HepG2 (cell line): Measurements from ENCODE around the gene WDR18. TPM values are rescaled to one million over a fixed set of nuclear protein-coding genes. Genes with fewer than 3 reads are reported as not detected.

Experiments
- ATAC-seq: fragments of 200-7000 bp; cut with Tn5 transposase; 3 replicates; pipeline ENCODE4 v1.9.1; 2020; ENCODE audit warnings: mild to moderate bottlenecking, moderate library complexity
- BruUV-seq: library from RNA; stranded (reverse); fragments of 400-500 nt; replicated peaks from 2 replicates; lab custom pipeline; 2021; lab: Mats Ljungman, UMichigan
- CTCF ChIA-PET: fragments of 300-600 bp; formaldehyde crosslinking; extraction: SDS; loops from one replicate; lab custom pipeline; 2021; ENCODE audit warnings: low total read pairs, inconsistent platforms, low intra/inter-chr PET ratio; lab: Yijun Ruan, JAX
- POLR2A ChIA-PET: fragments of 350-600 bp; sonication (Branson Sonifier 250); formaldehyde crosslinking; loops from one replicate; lab custom pipeline; 2020; ENCODE audit warnings: antibody characterized with exemption, inconsistent platforms; lab: Yijun Ruan, JAX
- DNase-seq: peaks from one replicate; pipeline ENCODE4 v3.0.0-alpha.2; 2015; ENCODE audit warnings: low spot score
- FAIRE-seq: peaks from 3 replicates; lab custom pipeline; 2011; peaks lifted over from hg19 to GRCh38; lab: Jason Lieb, UNC
- H2AFZ ChIP-seq: one replicate; pipeline ENCODE4 v1.6.1; 2011; ENCODE audit warnings: low read length, inconsistent platforms
- H3K27ac ChIP-seq: fragments of 300-600 bp; 3 replicates; pipeline ENCODE4 v1.8.0; 2011; ENCODE audit warnings: mixed run types, mild to moderate bottlenecking, mixed read lengths, low read length, inconsistent platforms; ENCODE audit not compliant: insufficient read depth; ENCODE audit errors: extremely low read length
- H3K27me3 ChIP-seq, 2 experiments: fragments of 200-600 bp in 1 of 2; 2 replicates in 1 of 2; 3 replicates in 1 of 2; pipeline versions ENCODE4 v1.6.0 to v1.8.0; 2011; ENCODE audit warnings: low read length in 2 of 2, mild to moderate bottlenecking in 2 of 2, moderate library complexity in 2 of 2, inconsistent platforms in 1 of 2; ENCODE audit not compliant: insufficient read depth in 2 of 2, control insufficient read depth in 1 of 2
- H3K36me3 ChIP-seq, 2 experiments: fragments of 200-600 bp in 1 of 2; replicated peaks in 1 of 2; 2 replicates in 1 of 2; 3 replicates in 1 of 2; pipeline versions ENCODE4 v1.5.1 to v1.8.0; 2011; ENCODE audit warnings: low read length in 2 of 2, inconsistent platforms in 1 of 2; ENCODE audit not compliant: insufficient read depth in 2 of 2, control insufficient read depth in 1 of 2
- H3K4me1 ChIP-seq: 2 replicates; pipeline ENCODE4 v1.5.1; 2012; ENCODE audit warnings: low read length, inconsistent platforms; ENCODE audit not compliant: insufficient read depth
- H3K4me2 ChIP-seq: 2 replicates; pipeline ENCODE4 v1.6.0; 2011; ENCODE audit warnings: low read depth, low read length, inconsistent platforms
- H3K4me3 ChIP-seq, 3 experiments: fragments of 200-600 bp in 1 of 3; sonication (generic), shearing (Covaris generic) in 1 of 3; replicated peaks in 1 of 3; 2 replicates each; pipeline ENCODE4 v1.5.1; 2011 to 2016; ENCODE audit warnings: low read length in 3 of 3, inconsistent platforms in 2 of 3, low read depth in 2 of 3, mild to moderate bottlenecking in 2 of 3, control low read depth in 1 of 3, mixed read lengths in 1 of 3; ENCODE audit not compliant: insufficient read depth in 1 of 3
- H3K79me2 ChIP-seq: one replicate; pipeline ENCODE4 v1.6.1; 2011; ENCODE audit warnings: low read length, inconsistent platforms; ENCODE audit not compliant: insufficient read depth
- H3K9ac ChIP-seq: 2 replicates; pipeline ENCODE4 v1.6.0; 2011; ENCODE audit warnings: mild to moderate bottlenecking, low read depth, low read length, inconsistent platforms; ENCODE audit not compliant: insufficient read depth
- H3K9me3 ChIP-seq: 2 replicates; pipeline ENCODE4 v1.5.1; 2012; ENCODE audit warnings: mild to moderate bottlenecking, low read length
- H4K20me1 ChIP-seq: 2 replicates; pipeline ENCODE4 v1.6.0; 2011; ENCODE audit warnings: inconsistent platforms, mild to moderate bottlenecking, low read length, moderate library complexity; ENCODE audit not compliant: insufficient read depth
- AGO2 ChIP-seq: fragments of 200-400 bp; formaldehyde crosslinking; optimal IDR thresholded peaks from 2 replicates; pipeline ENCODE3; 2017; ENCODE audit warnings: mild to moderate bottlenecking, low read depth, low read length, moderate library complexity
- ARID3A ChIP-seq: IDR thresholded peaks from 2 replicates; pipeline ENCODE4 v1.6.1; 2012; ENCODE audit warnings: low read depth, low read length, improper control_type of control experiment
- CTCF ChIP-seq: sonication (generic); formaldehyde crosslinking; IDR thresholded peaks from 2 replicates; pipeline ENCODE4 v1.5.0; 2020; ENCODE audit warnings: mild to moderate bottlenecking, missing genetic modification reagents, moderate library complexity
- MED1 ChIP-seq: sonication (generic); formaldehyde crosslinking; IDR thresholded peaks from 2 replicates; pipeline ENCODE4 v1.4.0; 2020; ENCODE audit warnings: missing genetic modification reagents
- POLR2A ChIP-seq, 2 experiments: IDR thresholded peaks; 2 replicates each; pipeline ENCODE4 v1.6.1; 2011; ENCODE audit warnings: low read depth in 2 of 2, low read length in 2 of 2, mild to moderate bottlenecking in 1 of 2, moderate library complexity in 1 of 2; ENCODE audit not compliant: insufficient read depth in 1 of 2
- RBFOX2 ChIP-seq: fragments of 200-400 bp; formaldehyde crosslinking; IDR thresholded peaks from 2 replicates; pipeline ENCODE4 v1.6.1; 2017; ENCODE audit warnings: low read depth, mild to moderate bottlenecking, low read length
- WGBS: methylation state at CpG from one replicate; pipeline ENCODE4 v1.1.6; 2017; ENCODE audit warnings: low lambda C conversion rate; 5-methylcytosine and 5-hydroxymethylcytosine counted together
- in situ Hi-C: cut with HindIII; loops from 2 replicates; pipeline ENCODE4 v1.10.0; 2017; ENCODE audit warnings: low pct_unique_long_range_greater_than_20kb; ENCODE audit not compliant: extremely low pct_ligation_motif_present
- intact Hi-C: fragments of 100-400 bp; cut with micrococcal nuclease; formaldehyde crosslinking; loops from one replicate; pipeline ENCODE4 v1.10.0; 2022; ENCODE audit not compliant: unreplicated experiment
- polyA plus RNA-seq, 8 experiments: library from polyadenylated mRNA; depleted of rRNA in 3 of 8; stranded (reverse) in 7 of 8; unstranded in 1 of 8; fragments of >200 nt; fragmentation: Illumina TruSeq in 4 of 8; extraction: Trizol in 4 of 8; gene quantifications; 2 replicates each; pipeline versions ENCODE4 v1.2.1 to v1.2.3, GENCODE V29; 2011 to 2016; ENCODE audit warnings: low read depth in 4 of 8, missing spikeins in 1 of 8, mixed read lengths in 1 of 8; ENCODE audit not compliant: insufficient read depth in 1 of 8
- total RNA-seq, 5 experiments: library from RNA; depleted of rRNA; stranded (reverse); fragments of >200 nt; fragmentation: Illumina TruSeq; extraction: Trizol; gene quantifications; 2 replicates each; pipeline ENCODE4 v1.2.3, GENCODE V29; 2016; ENCODE audit warnings: low read depth in 1 of 5

The WDR18 gene
- total and polyA plus RNA-seq, 2 of the 13 experiments (the other 11 are each of a cell fraction or from before 2014, with no cell fraction given) = 36.4 to 47.6 TPM

GRCh38 chr19:1009041-1009980 is 25.2 kb downstream of the WDR18 start (continued):
- peak; percentile 57 for TF ChIP-seq RBFOX2
- no peak for TF ChIP-seq MED1 (CRISPR knock-in tag)

GRCh38 chr19:1009981-1010538 is 25.9 kb downstream of the WDR18 start:
- 98% methylated on average over 19 of the region's 29 CpGs for WGBS
- Histone ChIP-seq H2AFZ (no peak overlapping the region), H3K9ac (no peak overlapping the region), H4K20me1 (no peaks in the 10 kb centered on the region), H3K4me1 (no peaks in the 10 kb centered on the region), H3K79me2 (peaks cover 4% of the 10 kb centered on the region), H3K36me3 (peaks cover 11 to 15% of the 10 kb centered on the region in 2 experiments; a peak in 3 of 5 replicates), H3K4me2 (no peak overlapping the region), H3K27ac (no peak overlapping the region), H3K9me3 (no peaks in the 10 kb centered on the region), H3K27me3 (peaks cover under 1 to 1% of the 10 kb centered on the region in 2 experiments; a peak in 2 of 5 replicates), H3K4me3 (no peak overlapping the region)
- ATAC-seq (no peak), FAIRE-seq (no peak), DNase-seq (no peak)
- intact Hi-C loops (no loop called here), in situ Hi-C loops (no loop called here)
- BruUV-seq = TSS peak; percentile 79
- ChIA-PET CTCF (no interaction called here), POLR2A (no interaction called here)
- TF ChIP-seq RBFOX2 (peak; percentile 33), AGO2 (peak; percentile 67), ARID3A (no peak), CTCF (peak; percentile 29), POLR2A (IDR thresholded peaks at IDR 0.05; ENCODE audit: insufficient read depth in 1 of 2, low read depth in 2 of 2, low read length in 2 of 2) (0 out of 4 replicates have a peak, but pooled peaks of 1 of the 2 experiments have one; percentile 18)
